ENCODE measurements around the gene CD248. TPM values are rescaled to one million over a fixed set of nuclear protein-coding genes. Genes with fewer than 3 reads are reported as not detected.

CD248 gene
- total RNA-seq, 1 experiment from 2014 or later, result 0.58 TPM

GRCh38 chr11:66266378-66267038 lies 50.3 kb downstream of the CD248 start:
- in situ Hi-C loops (cut with HindIII; ENCODE audit: low sequenced_read_pairs), result no loop called here
- no peak for DNase-seq (ENCODE audit: low spot score)

GRCh38 chr11:66265531-66266377 lies 51.1 kb downstream of the CD248 start:
- no peak for DNase-seq (ENCODE audit: low spot score)
- in situ Hi-C loops (cut with HindIII; ENCODE audit: low sequenced_read_pairs), result no loop called here

- no peak for DNase-seq (ENCODE audit: low spot score)
- in situ Hi-C loops (cut with HindIII; ENCODE audit: low sequenced_read_pairs), result no loop called here
These were observed 51.9 kb downstream of the CD248 start for GRCh38 chr11:66264914-66265313.

Other genes with a start within 250 kb of the CD248 start
- gene PACS1, start 246.8 kb downstream of the CD248 start, total RNA-seq (2014; rRNA removed; shearing (Covaris generic)), result 10.5 and 23.2 TPM in 2 replicates
- gene KLC2, start 59.3 kb downstream of the CD248 start, total RNA-seq (2014; rRNA removed; shearing (Covaris generic)), result 17.2 and 18.3 TPM in 2 replicates
- 67.8 and 81.8 TPM in 2 replicates for gene RAB1B, start 48.4 kb downstream of the CD248 start, total RNA-seq (2014; rRNA removed; shearing (Covaris generic))
- 4.4 and 12.4 TPM in 2 replicates for gene CNIH2, start 38.9 kb downstream of the CD248 start, total RNA-seq (2014; rRNA removed; shearing (Covaris generic))
- 106 and 113 TPM in 2 replicates for gene YIF1A, start 27.9 kb downstream of the CD248 start, total RNA-seq (2014; rRNA removed; shearing (Covaris generic))
- 2.8 TPM in 1 of 2 replicates, not detected in the other for gene TMEM151A, start 25.1 kb downstream of the CD248 start, total RNA-seq (2014; rRNA removed; shearing (Covaris generic))
- 34.3 and 46.6 TPM in 2 replicates for gene RIN1, start 19.4 kb upstream of the CD248 start, total RNA-seq (2014; rRNA removed; shearing (Covaris generic))
- gene BRMS1, start 28.1 kb upstream of the CD248 start, total RNA-seq (2014; rRNA removed; shearing (Covaris generic)), result 92.6 and 111 TPM in 2 replicates
- 22.2 and 23.7 TPM in 2 replicates for gene B4GAT1, start 30.6 kb upstream of the CD248 start, total RNA-seq (2014; rRNA removed; shearing (Covaris generic))
- 1.9 and 3.0 TPM in 2 replicates for gene SLC29A2, start 54.7 kb upstream of the CD248 start, total RNA-seq (2014; rRNA removed; shearing (Covaris generic))
- not detected in 2 replicates for gene NPAS4, start 104.0 kb upstream of the CD248 start, total RNA-seq (2014; rRNA removed; shearing (Covaris generic))
- 129 and 148 TPM in 2 replicates for gene MRPL11, start 121.8 kb upstream of the CD248 start, total RNA-seq (2014; rRNA removed; shearing (Covaris generic))
- 10.2 and 13.7 TPM in 2 replicates for gene PELI3, start 149.9 kb upstream of the CD248 start, total RNA-seq (2014; rRNA removed; shearing (Covaris generic))
- 140 and 160 TPM in 2 replicates for gene DPP3, start 163.4 kb upstream of the CD248 start, total RNA-seq (2014; rRNA removed; shearing (Covaris generic))
- 42.5 and 55.8 TPM in 2 replicates for gene BBS1, start 193.6 kb upstream of the CD248 start, total RNA-seq (2014; rRNA removed; shearing (Covaris generic))
- 35.3 and 36.0 TPM in 2 replicates for gene ZDHHC24, start 229.0 kb upstream of the CD248 start, total RNA-seq (2014; rRNA removed; shearing (Covaris generic))
- 32.1 and 42.0 TPM in 2 replicates for gene ACTN3, start 229.9 kb upstream of the CD248 start, total RNA-seq (2014; rRNA removed; shearing (Covaris generic))